Occipital lobe (tissue), 2 donors: ENCODE data around the gene RAB44. TPM values are rescaled to one million over a fixed set of nuclear protein-coding genes. Genes with fewer than 3 reads are reported as not detected.
"Not testable (repeated sequence)": the region's sequence is repeated elsewhere in the genome, so short reads cannot be mapped to it uniquely, and the experiment has no call there.

Experiments
- DNase-seq: peaks from one replicate; lab custom pipeline; 2025; lab: John Stamatoyannopoulos, UW
- total RNA-seq: library from RNA; depleted of rRNA; stranded (reverse); fragments of >200 nt; gene quantifications from one replicate; pipeline ENCODE4 v1.2.3, GENCODE V29; 2014

The RAB44 gene
- total RNA-seq, 1 donor from 2014 or later, result not detected

GRCh38 chr6:36685926-36686667 lies 11.5 kb upstream of the RAB44 start:
- no peak for DNase-seq

- DNase-seq, result no peak
Observed at GRCh38 chr6:36686668-36687513, 10.7 kb upstream of the RAB44 start.

GRCh38 chr6:36688063-36688738 lies 9.4 kb upstream of the RAB44 start:
- no peak for DNase-seq

- no peak for DNase-seq
Observed at GRCh38 chr6:36688739-36689075, 8.9 kb upstream of the RAB44 start.

- no peak for DNase-seq
Observed at GRCh38 chr6:36691011-36691410, 6.6 kb upstream of the RAB44 start.

GRCh38 chr6:36691612-36692011 lies 6.0 kb upstream of the RAB44 start:
- no peak for DNase-seq

- no peak for DNase-seq
Observed at GRCh38 chr6:36692220-36692619, 5.4 kb upstream of the RAB44 start.

GRCh38 chr6:36692861-36693702 lies 4.5 kb upstream of the RAB44 start:
- no peak for DNase-seq

GRCh38 chr6:36694616-36695015 lies 3.0 kb upstream of the RAB44 start:
- DNase-seq, result no peak

GRCh38 chr6:36695414-36695813 lies 2.2 kb upstream of the RAB44 start:
- DNase-seq, result no peak

GRCh38 chr6:36698196-36698595 lies 570 bp downstream of the RAB44 start:
- no peak for DNase-seq

GRCh38 chr6:36698871-36699271 lies 1.2 kb downstream of the RAB44 start:
- DNase-seq, result no peak

- DNase-seq, result no peak
Observed at GRCh38 chr6:36699348-36699747, 1.7 kb downstream of the RAB44 start.

GRCh38 chr6:36700071-36700812 lies 2.6 kb downstream of the RAB44 start:
- DNase-seq, result no peak

- DNase-seq, result no peak
Observed at GRCh38 chr6:36700831-36701230, 3.2 kb downstream of the RAB44 start.

- DNase-seq, result no peak
Observed at GRCh38 chr6:36701401-36701991, 3.9 kb downstream of the RAB44 start.

- no peak for DNase-seq
Observed at GRCh38 chr6:36702656-36703055, 5.0 kb downstream of the RAB44 start.

GRCh38 chr6:36703081-36703606 lies 5.5 kb downstream of the RAB44 start:
- no peak for DNase-seq

GRCh38 chr6:36703982-36704381 lies 6.4 kb downstream of the RAB44 start:
- no peak for DNase-seq

- DNase-seq, result not testable (repeated sequence)
Observed at GRCh38 chr6:36704961-36705577, 7.4 kb downstream of the RAB44 start.
